NOMO-1 (cell line): ENCODE data around the gene CUBN.

Source experiments
- DNase-seq, 2 experiments: peaks; one replicate each; lab custom pipeline; 2025; ENCODE audit not compliant: unreplicated experiment in 2 of 2; lab: John Stamatoyannopoulos, UW

Gene CUBN

GRCh38 chr10:17109475-17110207, 20.0 kb downstream of the CUBN start:
- no peak for DNase-seq

GRCh38 chr10:17109046-17109445, 20.6 kb downstream of the CUBN start:
- peak in 1 of 2 experiments; percentile 10 for DNase-seq

DNA sequence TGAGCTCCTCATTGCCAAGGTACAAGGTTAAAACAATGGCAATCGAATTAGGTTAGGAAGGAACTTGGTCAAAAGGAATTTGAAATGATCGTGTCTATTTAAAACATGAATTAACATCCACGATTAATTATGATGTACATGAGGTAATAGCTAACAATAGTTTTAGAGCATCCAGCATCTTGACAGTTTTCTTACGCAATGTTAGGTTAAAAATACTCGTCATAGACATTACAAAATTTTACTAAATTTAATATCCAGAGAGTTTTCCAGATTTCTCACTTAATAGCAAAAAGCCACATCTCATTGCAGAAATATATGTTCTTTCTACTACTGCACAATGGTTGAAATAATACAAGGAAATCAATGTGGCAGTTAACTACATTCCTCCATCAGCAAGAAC, 22.6 kb downstream of the CUBN start:
- peak in 1 of 2 experiments; percentile 15 for DNase-seq

- DNase-seq, result no peak
Measured at GRCh38 chr10:17101910-17102266, 27.7 kb downstream of the CUBN start.

GRCh38 chr10:17101257-17101909, 28.2 kb downstream of the CUBN start:
- DNase-seq, result no peak

GRCh38 chr10:17100586-17100985, 29.0 kb downstream of the CUBN start:
- no peak for DNase-seq

GRCh38 chr10:17098012-17098411, 31.6 kb downstream of the CUBN start:
- no peak for DNase-seq

GRCh38 chr10:17094844-17095243, 34.8 kb downstream of the CUBN start:
- no peak for DNase-seq

- DNase-seq, result no peak
Measured at GRCh38 chr10:17092986-17093803, 36.4 kb downstream of the CUBN start.

DNA sequence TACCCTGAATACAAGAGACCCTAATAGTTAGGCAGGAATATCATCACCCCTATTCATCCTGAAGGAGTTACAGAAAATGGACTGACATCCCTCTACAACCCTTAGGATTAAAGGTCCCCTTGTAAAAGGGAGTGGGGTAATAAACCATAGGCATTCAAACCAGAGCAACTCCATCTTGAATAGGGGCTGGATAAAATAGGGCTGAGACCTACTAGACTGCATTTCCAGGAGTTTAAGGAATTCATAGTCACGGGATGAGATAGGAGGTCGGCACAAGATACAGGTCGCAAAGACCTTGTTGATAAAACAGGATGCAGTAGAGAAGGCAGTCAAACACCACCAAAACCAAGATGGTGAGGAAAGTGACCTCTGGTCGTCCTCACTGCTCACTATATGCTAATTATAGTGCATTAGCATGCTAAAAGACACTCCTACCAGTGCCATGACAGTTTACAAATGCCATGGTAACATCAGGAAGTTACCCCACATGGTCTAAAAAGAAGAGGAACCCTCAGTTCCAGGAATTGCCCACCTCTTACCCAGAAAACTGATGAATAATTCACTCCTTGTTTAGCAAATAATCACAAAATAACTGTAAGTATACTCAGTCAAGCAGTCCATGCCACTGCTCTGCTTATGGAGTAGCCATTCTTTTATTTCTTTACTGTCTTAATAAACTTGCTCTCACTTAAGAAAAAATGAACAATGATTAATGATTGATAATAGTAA, 37.2 kb downstream of the CUBN start:
- DNase-seq, result no peak

- DNase-seq, result no peak
Measured at GRCh38 chr10:17088118-17088806, 41.3 kb downstream of the CUBN start.

- no peak for DNase-seq
Measured at GRCh38 chr10:17086865-17087367, 42.7 kb downstream of the CUBN start.

DNA sequence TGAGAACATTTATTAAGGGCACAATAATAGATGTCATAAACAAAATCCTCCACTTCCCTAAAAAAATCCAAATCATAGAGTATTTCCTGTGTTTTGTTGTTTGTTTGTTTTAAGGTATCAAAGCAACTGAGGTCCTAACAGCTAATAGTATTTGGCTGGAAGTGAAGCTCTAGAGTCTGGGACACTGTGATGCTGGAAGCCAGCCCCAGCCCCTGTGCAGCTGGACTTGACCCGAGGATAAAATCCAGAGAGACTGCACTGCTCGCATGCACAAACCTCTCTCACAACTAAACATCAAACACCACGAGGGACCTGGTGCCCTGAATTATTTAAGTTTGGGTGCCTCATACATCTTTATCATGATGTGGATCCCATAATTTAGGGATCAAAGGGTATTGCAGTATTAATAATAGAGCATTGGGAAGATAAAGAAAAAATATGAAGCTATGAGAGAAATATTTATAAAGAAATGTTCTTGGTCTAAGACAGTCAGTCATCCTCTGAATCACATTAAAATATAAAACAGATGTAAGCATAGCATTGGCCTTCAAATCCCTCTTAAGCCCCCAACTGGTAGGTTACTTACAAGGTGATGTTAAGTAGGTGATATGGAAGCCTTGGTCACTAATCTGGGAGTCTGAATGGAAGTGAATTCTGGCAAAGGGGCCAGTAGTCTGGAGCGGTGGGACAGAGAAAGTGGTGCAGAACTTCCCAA, 44.4 kb downstream of the CUBN start:
- no peak for DNase-seq

GRCh38 chr10:17084258-17084657, 45.4 kb downstream of the CUBN start:
- DNase-seq, result no peak

GRCh38 chr10:17081431-17081830, 48.2 kb downstream of the CUBN start:
- peak in 1 of 2 experiments; percentile 35 for DNase-seq

DNA sequence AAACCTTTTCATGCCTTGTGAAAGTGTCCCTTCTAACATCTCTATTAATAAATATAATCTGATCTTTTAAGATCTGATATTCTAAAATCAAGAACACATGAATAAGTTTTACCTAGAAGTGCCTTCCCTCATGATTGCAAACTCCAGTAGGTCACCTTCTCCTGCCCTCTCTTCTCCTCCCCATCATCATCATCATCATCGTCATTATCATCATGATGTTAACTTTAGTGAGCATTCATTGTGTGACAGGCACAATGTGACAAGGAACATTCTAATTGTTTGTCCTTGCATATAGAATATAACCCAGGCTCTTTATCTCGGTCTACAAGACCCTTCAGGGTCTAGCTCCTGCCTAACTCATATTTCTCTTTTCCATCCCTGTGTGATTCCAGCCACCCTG, 51.7 kb downstream of the CUBN start:
- DNase-seq, result no peak

- no peak for DNase-seq
Measured at GRCh38 chr10:17077346-17077781, 52.2 kb downstream of the CUBN start.

DNA sequence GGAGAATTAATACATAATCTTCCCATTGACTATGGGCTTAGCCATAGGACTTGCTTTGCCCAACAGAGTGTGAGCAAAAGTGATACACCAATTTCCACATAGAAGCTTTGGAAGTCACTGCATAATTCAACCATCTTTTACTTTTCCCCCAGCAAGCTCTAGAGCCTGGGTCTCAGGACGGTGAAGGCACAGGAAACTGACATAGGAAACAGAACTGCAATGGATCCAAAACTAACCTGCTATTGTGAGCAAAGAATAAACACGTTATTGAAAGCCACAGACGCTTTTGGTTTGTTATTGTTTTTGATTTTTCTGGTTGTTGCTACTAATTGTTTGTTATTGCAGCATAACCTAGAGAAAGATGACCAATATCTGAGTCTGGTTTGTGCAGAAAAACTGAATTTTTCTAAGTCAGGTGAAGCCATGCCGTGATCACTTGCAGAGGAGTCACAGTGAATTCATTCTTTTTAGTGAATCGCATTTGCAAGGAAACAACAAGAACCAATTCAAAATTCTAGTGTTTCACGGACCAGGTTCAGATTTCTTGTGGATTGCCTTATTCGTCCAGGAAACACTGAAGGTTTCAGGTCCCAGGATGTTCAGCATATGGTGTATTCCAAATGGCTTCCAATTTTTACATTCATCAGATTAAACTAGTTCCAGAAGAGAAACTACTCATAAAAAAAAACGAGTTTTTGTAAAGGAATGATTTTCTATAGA, 52.8 kb downstream of the CUBN start:
- no peak for DNase-seq
